ENCODE measurements around the gene SDHA.

SDHA gene

DNA sequence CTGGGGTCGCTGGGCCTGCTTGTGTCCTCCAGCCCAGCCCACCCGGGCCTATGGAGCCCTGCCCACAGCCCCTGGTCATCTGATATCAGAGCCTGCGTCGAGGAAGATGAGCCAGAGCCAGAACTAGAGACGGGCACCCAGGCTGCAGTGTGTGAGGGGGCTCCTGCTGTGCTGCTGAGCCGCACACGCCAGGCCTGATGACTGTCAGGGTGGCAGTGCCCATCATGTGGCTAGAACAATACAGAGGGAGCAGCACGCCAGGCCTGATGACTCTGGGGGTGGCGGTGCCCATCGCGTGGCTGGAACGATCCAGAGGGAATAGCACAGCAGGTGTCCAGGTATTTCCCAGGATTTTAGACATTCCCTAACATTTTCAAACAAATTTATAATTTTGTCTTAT lies 36.0 kb upstream of the SDHA start:
- no peak for DNase-seq
- TF ChIP-seq, protein P1, sequence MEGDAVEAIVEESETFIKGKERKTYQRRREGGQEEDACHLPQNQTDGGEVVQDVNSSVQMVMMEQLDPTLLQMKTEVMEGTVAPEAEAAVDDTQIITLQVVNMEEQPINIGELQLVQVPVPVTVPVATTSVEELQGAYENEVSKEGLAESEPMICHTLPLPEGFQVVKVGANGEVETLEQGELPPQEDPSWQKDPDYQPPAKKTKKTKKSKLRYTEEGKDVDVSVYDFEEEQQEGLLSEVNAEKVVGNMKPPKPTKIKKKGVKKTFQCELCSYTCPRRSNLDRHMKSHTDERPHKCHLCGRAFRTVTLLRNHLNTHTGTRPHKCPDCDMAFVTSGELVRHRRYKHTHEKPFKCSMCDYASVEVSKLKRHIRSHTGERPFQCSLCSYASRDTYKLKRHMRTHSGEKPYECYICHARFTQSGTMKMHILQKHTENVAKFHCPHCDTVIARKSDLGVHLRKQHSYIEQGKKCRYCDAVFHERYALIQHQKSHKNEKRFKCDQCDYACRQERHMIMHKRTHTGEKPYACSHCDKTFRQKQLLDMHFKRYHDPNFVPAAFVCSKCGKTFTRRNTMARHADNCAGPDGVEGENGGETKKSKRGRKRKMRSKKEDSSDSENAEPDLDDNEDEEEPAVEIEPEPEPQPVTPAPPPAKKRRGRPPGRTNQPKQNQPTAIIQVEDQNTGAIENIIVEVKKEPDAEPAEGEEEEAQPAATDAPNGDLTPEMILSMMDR (IDR thresholded peaks at IDR 0.05; ENCODE audit: low read depth, low read length), result no peak
- peaks cover 4% of the 10 kb centered on the region for H3K27me3 ChIP-seq (ENCODE audit: insufficient read depth, low read depth, severe bottlenecking)
- H3K36me3 ChIP-seq, result no peaks in the 10 kb centered on the region
- H3K9me3 ChIP-seq (ENCODE audit: severe bottlenecking), result no peaks in the 10 kb centered on the region
- no peak overlapping the region for H3K27ac ChIP-seq
- H3K4me3 ChIP-seq (ENCODE audit: low read depth, low read length), result no peak overlapping the region

DNA sequence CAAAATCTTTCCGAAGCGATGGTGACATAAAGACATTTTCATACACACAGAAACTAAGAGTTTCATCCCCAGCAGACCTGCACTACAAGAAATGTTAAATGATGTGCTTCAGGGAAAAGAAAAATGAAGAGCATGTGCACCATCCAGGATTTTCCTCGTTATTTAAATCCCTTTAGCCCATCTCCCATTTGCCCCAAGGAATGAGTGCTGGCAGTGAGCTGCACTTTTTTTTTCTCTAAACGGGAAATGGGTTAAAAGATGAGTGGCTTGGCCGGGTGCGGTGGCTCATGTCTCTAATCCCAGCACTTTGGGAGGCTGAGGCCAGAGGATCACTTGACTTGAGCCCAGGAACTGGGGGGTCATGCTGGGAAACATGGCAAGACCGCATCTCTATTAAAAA lies 33.6 kb upstream of the SDHA start:
- Histone ChIP-seq H3K27me3 (ENCODE audit: insufficient read depth, low read depth, severe bottlenecking) (peaks cover 4% of the 10 kb centered on the region), H3K4me3 (ENCODE audit: low read depth, low read length) (no peak overlapping the region), H3K27ac (no peak overlapping the region), H3K9me3 (ENCODE audit: severe bottlenecking) (no peaks in the 10 kb centered on the region), H3K36me3 (no peaks in the 10 kb centered on the region)
- DNase-seq, result no peak
- TF ChIP-seq, protein P1 (IDR thresholded peaks at IDR 0.05; ENCODE audit: low read depth, low read length), result no peak

DNA sequence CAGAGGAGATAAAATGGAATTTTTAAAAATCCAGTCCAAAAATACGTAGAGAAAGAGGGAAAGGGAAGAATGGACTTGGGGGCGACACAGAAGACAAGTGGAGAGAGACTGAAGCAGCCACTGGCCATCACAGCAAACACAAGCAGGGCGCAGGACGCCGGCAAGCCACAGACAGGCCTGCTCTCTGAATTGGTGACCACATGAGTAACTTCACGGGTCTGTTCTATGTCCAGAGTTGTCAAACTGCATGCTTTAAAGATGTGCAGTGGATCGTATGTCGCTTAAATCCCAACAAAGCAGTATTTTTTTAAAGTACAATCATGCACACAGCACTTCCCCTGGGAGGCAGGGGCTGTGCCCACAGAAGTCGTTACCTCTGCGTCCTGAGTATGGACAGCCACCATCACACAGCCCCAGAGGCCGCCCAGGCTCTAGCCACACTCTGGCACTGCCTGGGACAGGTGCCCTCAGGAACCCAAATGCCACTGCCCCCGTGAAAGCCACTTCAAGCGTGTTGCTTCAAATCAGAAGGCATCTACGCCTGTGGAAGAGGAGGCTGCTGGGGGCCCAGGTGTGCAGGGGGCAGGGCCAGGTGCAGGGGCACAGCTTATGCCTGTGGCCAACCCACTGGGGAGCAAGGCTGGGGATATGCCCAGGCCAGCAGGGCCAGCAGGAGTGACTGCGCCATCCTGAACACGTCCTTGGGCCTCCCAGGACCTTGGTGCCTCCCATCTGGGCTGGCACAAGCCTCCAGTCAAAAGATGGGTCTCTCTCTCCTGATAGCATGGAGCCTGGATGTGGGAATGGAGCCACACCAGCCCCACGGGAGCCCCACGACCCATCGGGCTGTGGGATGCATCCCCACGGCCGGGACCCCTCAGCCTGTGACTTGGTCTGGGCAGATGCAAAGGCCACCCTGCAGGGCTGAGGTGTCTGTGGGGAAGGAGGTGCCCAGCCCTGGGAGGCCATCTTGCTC lies 32.7 kb upstream of the SDHA start:
- Histone ChIP-seq H3K36me3 (no peaks in the 10 kb centered on the region), H3K27me3 (ENCODE audit: insufficient read depth, low read depth, severe bottlenecking) (no peaks in the 10 kb centered on the region), H3K27ac (no peak overlapping the region), H3K9me3 (ENCODE audit: severe bottlenecking) (no peaks in the 10 kb centered on the region), H3K4me3 (ENCODE audit: low read depth, low read length) (no peak overlapping the region)
- TF ChIP-seq, protein P1 (IDR thresholded peaks at IDR 0.05; ENCODE audit: low read depth, low read length), result no peak
- no peak for DNase-seq

DNA sequence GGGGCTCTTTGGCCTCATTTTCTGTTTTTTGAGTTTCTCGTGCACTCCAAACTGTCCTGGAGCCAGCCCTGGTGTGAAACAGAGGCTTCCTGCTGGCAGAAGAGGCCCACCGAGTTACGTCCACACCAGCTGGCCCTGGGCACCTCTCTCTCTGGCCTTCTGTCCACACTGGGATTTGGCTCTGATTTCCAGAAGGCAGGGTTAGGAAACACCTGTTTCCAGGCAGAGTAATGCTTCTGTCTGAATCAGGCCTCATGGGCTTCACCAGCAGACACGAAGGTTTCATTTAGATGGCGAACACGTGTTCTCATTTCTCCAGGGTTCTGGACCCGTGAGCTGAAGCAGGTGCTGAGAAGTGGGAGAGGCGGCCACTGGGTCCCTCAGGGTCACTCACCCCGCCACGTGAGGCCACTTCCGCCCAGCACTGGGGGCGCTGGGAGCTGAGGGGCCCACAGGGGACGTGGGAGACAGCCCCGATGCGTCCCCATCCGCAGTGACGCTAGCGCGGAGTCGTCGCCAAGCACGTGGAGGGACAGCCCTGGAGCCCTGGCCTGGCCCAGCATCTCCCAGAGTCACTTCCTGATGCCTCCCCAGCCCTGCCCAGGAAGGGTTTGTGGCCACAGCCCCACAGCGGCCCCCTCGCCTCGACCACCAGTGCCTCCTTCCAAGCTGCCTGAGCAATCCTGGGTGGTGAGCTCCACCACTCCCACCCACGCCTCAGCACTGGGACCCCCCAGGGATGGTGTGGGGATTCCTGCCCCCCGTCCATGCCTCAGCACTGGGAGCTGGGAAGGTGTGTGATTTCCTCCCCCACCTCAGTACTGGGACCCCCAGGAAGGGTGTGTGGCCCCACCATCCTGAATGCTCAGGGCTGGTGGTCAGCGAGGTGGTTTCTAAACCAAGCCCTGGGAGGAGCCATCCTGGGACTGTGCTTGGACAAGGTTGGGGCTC lies 31.8 kb upstream of the SDHA start:
- no peak overlapping the region for H3K4me3 ChIP-seq (ENCODE audit: low read depth, low read length)
- H3K27ac ChIP-seq, result no peak overlapping the region
- no peaks in the 10 kb centered on the region for H3K9me3 ChIP-seq (ENCODE audit: severe bottlenecking)
- no peak for DNase-seq
- no peaks in the 10 kb centered on the region for H3K36me3 ChIP-seq
- no peaks in the 10 kb centered on the region for H3K27me3 ChIP-seq (ENCODE audit: insufficient read depth, low read depth, severe bottlenecking)
- TF ChIP-seq, protein P1 (IDR thresholded peaks at IDR 0.05; ENCODE audit: low read depth, low read length), result no peak

DNA sequence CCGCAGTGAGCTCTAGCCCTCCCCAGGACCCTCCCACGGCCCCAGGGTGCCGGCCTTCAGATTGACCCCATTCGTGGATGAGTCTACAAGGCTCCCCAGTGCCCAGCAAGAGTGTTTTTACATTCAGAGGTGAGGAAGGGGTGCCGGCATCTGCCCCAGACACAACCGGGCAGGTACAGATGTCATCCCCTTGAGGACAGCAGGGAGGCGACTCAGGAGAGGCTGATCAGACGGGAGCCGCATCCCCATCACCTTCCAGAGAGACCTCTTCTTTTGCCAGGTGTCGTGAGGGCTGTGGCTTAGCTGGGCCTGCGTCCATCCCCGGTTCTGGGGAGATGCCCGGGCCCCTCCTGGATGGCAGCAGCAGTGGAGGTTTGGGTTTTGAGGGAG lies 31.1 kb upstream of the SDHA start:
- no peak for DNase-seq
- Histone ChIP-seq H3K9me3 (ENCODE audit: severe bottlenecking) (no peaks in the 10 kb centered on the region), H3K27me3 (ENCODE audit: insufficient read depth, low read depth, severe bottlenecking) (no peaks in the 10 kb centered on the region), H3K27ac (no peak overlapping the region), H3K4me3 (ENCODE audit: low read depth, low read length) (no peak overlapping the region), H3K36me3 (no peaks in the 10 kb centered on the region)
- TF ChIP-seq, protein P1 (IDR thresholded peaks at IDR 0.05; ENCODE audit: low read depth, low read length), result no peak
